ENCODE data around the gene BRAP. TPM values are rescaled to one million over a fixed set of nuclear protein-coding genes. Genes with fewer than 3 reads are reported as not detected.
"Not testable (repeated sequence)": the region's sequence is repeated elsewhere in the genome, so short reads cannot be mapped to it uniquely, and the experiment has no call there.

Gene BRAP
- total RNA-seq, 6 donors from 2014 or later = 11.0 to 17.8 (median 15.5) TPM

DNA sequence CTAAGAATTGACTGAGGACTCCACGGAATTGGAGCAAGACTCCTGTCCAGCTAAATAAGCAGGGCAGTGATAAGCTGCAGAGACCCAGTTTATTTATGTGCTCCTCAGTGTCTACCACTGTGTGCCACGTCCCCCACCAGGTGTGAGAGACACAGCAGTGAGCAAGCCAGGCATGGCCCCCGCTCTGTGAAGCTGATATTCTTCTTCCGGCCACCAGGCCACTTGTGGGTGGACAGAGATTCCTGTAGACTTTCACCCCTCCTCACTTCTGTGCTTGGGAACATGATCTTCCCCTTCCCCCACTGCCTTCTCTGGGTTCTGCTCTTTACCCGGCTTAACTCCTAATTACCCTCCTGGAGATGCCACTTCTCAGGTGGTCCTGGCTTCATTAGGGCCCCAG, 21.3 kb downstream of the BRAP start:
- 84 to 91% methylated on average over 5 of the region's 5 CpGs for WGBS, 2 donors
- Histone ChIP-seq H3K27me3 (no peaks in the 10 kb centered on the region), H3K27ac (no peak overlapping the region), H3K9me3 (no peaks in the 10 kb centered on the region), H3K36me3 (peaks cover 8 to 99% (median 62%) of the 10 kb centered on the region in 4 donors), H3K4me3 (no peak overlapping the region), H3K4me1 (peaks cover 0 to 3% (median 0%) of the 10 kb centered on the region in 4 donors)
- no peak for DNase-seq
- no peak for ATAC-seq (ENCODE audit: low FRiP score in 2 of 2)
- TF ChIP-seq POLR2A (IDR thresholded peaks at IDR 0.05) (no peak), POLR2AphosphoS5 (IDR thresholded peaks at IDR 0.05) (no peak), EP300 (IDR thresholded peaks at IDR 0.05) (no peak)
- TF ChIP-seq, protein P1, sequence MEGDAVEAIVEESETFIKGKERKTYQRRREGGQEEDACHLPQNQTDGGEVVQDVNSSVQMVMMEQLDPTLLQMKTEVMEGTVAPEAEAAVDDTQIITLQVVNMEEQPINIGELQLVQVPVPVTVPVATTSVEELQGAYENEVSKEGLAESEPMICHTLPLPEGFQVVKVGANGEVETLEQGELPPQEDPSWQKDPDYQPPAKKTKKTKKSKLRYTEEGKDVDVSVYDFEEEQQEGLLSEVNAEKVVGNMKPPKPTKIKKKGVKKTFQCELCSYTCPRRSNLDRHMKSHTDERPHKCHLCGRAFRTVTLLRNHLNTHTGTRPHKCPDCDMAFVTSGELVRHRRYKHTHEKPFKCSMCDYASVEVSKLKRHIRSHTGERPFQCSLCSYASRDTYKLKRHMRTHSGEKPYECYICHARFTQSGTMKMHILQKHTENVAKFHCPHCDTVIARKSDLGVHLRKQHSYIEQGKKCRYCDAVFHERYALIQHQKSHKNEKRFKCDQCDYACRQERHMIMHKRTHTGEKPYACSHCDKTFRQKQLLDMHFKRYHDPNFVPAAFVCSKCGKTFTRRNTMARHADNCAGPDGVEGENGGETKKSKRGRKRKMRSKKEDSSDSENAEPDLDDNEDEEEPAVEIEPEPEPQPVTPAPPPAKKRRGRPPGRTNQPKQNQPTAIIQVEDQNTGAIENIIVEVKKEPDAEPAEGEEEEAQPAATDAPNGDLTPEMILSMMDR (IDR thresholded peaks at IDR 0.05) = no peak

DNA sequence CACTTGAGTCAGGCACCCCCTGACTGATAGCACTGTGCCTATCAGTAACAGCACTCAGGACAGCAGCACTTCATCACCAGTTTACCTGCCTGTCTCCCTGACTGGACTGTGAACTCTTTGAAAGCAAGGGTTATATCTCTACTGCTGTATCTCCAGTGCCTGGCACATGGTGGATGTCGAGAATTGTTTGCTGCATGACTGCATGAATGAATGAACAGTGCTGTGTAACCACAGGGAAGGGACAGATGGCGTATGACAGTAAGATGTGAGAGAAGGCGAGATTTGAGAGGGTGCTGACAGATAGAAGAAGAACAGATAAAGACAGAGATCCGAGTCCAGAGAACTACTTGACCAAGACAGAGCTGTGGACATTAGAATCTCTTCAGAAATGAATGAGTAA, 29.7 kb downstream of the BRAP start:
- ATAC-seq (ENCODE audit: low FRiP score in 2 of 2) = no peak
- Histone ChIP-seq H3K27me3 (no peaks in the 10 kb centered on the region), H3K36me3 (peaks cover 43 to 100% (median 82%) of the 10 kb centered on the region in 4 donors), H3K9me3 (no peaks in the 10 kb centered on the region), H3K4me3 (no peak overlapping the region), H3K27ac (no peak overlapping the region), H3K4me1 (no peaks in the 10 kb centered on the region)
- WGBS, 2 donors = 96 to 97% methylated on average over 4 of the region's 4 CpGs
- TF ChIP-seq POLR2A (IDR thresholded peaks at IDR 0.05) (no peak), EP300 (IDR thresholded peaks at IDR 0.05) (no peak)
- no peak for DNase-seq

DNA sequence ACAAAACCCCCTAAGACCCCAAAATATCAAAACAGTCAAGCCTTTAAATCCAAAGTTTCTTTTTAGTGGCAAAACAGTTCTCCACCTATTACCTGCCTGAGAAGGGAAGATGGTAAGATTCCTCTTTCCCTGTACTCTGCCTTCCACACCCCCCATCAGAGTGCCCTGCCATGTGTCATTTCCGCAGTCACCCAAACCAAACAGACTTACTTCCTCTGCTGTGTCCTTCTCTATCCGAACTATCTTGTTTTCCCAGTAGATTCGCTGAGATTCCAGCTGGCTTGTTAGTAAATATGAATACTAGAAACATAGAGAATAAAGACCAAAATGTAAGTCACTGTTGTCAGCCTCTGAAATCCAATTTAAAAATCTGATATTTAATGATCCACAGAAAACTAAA, 30.4 kb downstream of the BRAP start:
- no peak for DNase-seq
- Histone ChIP-seq H3K4me1 (no peaks in the 10 kb centered on the region), H3K4me3 (no peak overlapping the region), H3K36me3 (peaks cover 43 to 100% (median 79%) of the 10 kb centered on the region in 4 donors), H3K9me3 (no peaks in the 10 kb centered on the region), H3K27me3 (no peaks in the 10 kb centered on the region), H3K27ac (no peak overlapping the region)
- TF ChIP-seq POLR2AphosphoS5 (IDR thresholded peaks at IDR 0.05) = no peak
- TF ChIP-seq, protein P1 (IDR thresholded peaks at IDR 0.05) = no peak
- no peak for ATAC-seq (ENCODE audit: low FRiP score in 2 of 2)
- WGBS, 2 donors = 91 to 96% methylated on average over 3 of the region's 3 CpGs

DNA sequence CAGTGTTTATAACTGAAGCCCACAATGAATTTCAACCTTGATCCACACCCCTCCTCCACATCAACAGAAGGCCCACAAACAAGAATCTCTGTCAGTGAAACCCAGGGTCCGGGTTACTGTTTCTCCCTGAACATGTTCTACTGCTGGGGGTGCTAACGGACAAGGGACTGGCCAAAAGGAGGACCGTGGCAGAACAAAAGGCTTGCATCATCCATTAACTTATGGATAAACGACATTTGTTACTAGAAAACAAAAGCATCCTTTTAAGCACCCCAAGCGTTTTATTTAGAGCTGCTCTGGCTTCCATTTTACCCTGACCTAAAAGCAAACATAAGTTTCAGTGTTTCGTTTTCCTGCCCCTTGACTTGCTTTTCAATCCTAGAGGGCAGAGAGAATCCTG, 32.2 kb downstream of the BRAP start:
- H3K27ac ChIP-seq = no peak overlapping the region
- no peaks in the 10 kb centered on the region for H3K9me3 ChIP-seq
- H3K36me3 ChIP-seq = peaks cover 44 to 100% (median 77%) of the 10 kb centered on the region in 4 donors
- WGBS, 2 donors = 85 to 87% methylated on average over 6 of the region's 6 CpGs
- H3K4me3 ChIP-seq = no peak overlapping the region
- no peaks in the 10 kb centered on the region for H3K27me3 ChIP-seq
- no peak for ATAC-seq (ENCODE audit: low FRiP score in 2 of 2)
- no peaks in the 10 kb centered on the region for H3K4me1 ChIP-seq
- TF ChIP-seq, protein P1 (IDR thresholded peaks at IDR 0.05) = no peak
- TF ChIP-seq POLR2A (IDR thresholded peaks at IDR 0.05) (no peak), POLR2AphosphoS5 (IDR thresholded peaks at IDR 0.05) (no peak), EP300 (IDR thresholded peaks at IDR 0.05) (no peak)
- DNase-seq = no peak

DNA sequence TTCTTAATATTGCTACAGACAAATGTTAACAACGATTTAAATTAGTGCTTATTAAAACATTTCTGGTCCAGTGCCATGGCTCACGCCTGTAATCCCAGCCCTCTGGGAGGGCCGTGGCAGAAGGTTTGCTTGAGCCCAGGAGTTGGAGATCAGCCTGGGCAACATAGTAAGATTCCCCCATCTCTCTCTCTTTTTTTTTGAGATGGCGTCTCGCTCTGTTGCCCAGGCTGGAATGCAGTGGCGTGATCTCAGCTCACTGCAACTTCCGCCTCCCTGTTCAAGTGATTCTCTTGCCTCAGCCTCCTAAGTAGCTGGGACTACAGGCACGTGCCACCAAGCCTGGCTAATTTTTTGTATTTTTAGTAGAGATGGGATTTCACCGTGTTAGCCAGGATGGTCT, 33.2 kb downstream of the BRAP start:
- H3K27ac ChIP-seq; H3K4me3 ChIP-seq; ATAC-seq (ENCODE audit: low FRiP score in 2 of 2); H3K9me3 ChIP-seq; H3K4me1 ChIP-seq; H3K27me3 ChIP-seq; DNase-seq: not testable (repeated sequence)
- WGBS, 2 donors = 96 to 99% methylated on average over 9 of the region's 9 CpGs
- peaks cover 36 to 100% (median 73%) of the 10 kb centered on the region in 4 donors for H3K36me3 ChIP-seq

DNA sequence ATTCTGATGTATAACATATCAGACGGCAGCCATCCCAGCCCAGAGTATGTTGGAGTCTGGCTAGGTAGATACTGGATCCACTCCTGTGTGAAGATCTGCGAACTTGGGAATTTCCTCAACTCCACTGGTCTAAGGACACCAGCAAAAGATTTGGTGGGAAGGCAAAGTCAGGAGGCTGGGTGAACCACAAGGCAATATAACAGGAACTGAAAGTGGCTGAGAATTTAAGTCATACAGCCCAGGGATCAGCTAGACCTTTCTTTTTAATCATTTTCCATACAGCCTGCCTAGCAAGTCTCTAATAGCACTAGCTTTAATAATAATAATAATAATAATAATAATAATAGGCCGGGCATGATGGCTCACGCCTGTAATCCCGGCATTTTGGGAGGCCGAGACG, 34.8 kb downstream of the BRAP start:
- ATAC-seq (ENCODE audit: low FRiP score in 2 of 2) (no peak), DNase-seq (no peak)
- Histone ChIP-seq H3K4me3 (no peak overlapping the region), H3K27ac (no peak overlapping the region), H3K4me1 (no peaks in the 10 kb centered on the region), H3K9me3 (no peaks in the 10 kb centered on the region), H3K36me3 (peaks cover 25 to 99% (median 68%) of the 10 kb centered on the region in 4 donors), H3K27me3 (no peaks in the 10 kb centered on the region)
- TF ChIP-seq EP300 (IDR thresholded peaks at IDR 0.05) = no peak
- no peak for TF ChIP-seq POLR2AphosphoS5 (IDR thresholded peaks at IDR 0.05)
- TF ChIP-seq, protein P1 (IDR thresholded peaks at IDR 0.05) = no peak
- TF ChIP-seq POLR2A (IDR thresholded peaks at IDR 0.05) = no peak
- WGBS, 2 donors = 91 to 96% methylated on average over 7 of the region's 7 CpGs
